Measurements from ENCODE around the gene GPR137B. TPM values are rescaled to one million over a fixed set of nuclear protein-coding genes. Genes with fewer than 3 reads are reported as not detected.

The GPR137B gene
- total and polyA plus RNA-seq, 9 of the 15 experiments (the other 6 are each of a cell fraction or from before 2014, with no cell fraction given): 0.04 to 1.0 (median 0.62) TPM

GRCh38 chr1:236111527-236112331 is 30.6 kb upstream of the GPR137B start (continued):
- no peak for TF ChIP-seq ZNF274 (IDR thresholded peaks at IDR 0.05; ENCODE audit: borderline replicate concordance, low read depth, low read length)
- TF ChIP-seq REST (IDR thresholded peaks at IDR 0.05; ENCODE audit: borderline replicate concordance): no peak
- no peak for TF ChIP-seq REST (CRISPR knock-in tag; IDR thresholded peaks at IDR 0.05; ENCODE audit: low read depth)
- TF ChIP-seq CXXC5 (CRISPR knock-in tag; IDR thresholded peaks at IDR 0.05): no peak
- no peak for TF ChIP-seq HMG20B (CRISPR knock-in tag; IDR thresholded peaks at IDR 0.05)
- no peak for TF ChIP-seq ATF4 (CRISPR knock-in tag; IDR thresholded peaks at IDR 0.05)
- no peak for TF ChIP-seq MCM5 (IDR thresholded peaks at IDR 0.05; ENCODE audit: low read depth)
- TF ChIP-seq ZBTB8A (IDR thresholded peaks at IDR 0.05; ENCODE audit: partially characterized antibody): no peak
- TF ChIP-seq ZNF512 (tag; IDR thresholded peaks at IDR 0.05): no peak
- TF ChIP-seq ZNF449 (CRISPR knock-in tag; IDR thresholded peaks at IDR 0.05): no peak
- no peak for TF ChIP-seq HNRNPL (IDR thresholded peaks at IDR 0.05; ENCODE audit: low read depth, low read length)
- TF ChIP-seq HEY1 (CRISPR knock-in tag; IDR thresholded peaks at IDR 0.05; ENCODE audit: borderline replicate concordance): no peak
- no peak for TF ChIP-seq LCOR (CRISPR knock-in tag; IDR thresholded peaks at IDR 0.05)
- TF ChIP-seq ZBTB17 (CRISPR knock-in tag; IDR thresholded peaks at IDR 0.05): no peak

All from K562 (cell line).